ENCODE results near the gene HIF1A.

HIF1A gene

GRCh38 chr14:61701946-61702345 is 6.6 kb downstream of the HIF1A start:
- TF ChIP-seq CTCF (IDR thresholded peaks at IDR 0.05; ENCODE audit: low read depth, low read length, poor library complexity, severe bottlenecking) = no peak
- TF ChIP-seq EZH2phosphoT487 (IDR thresholded peaks at IDR 0.05; ENCODE audit: borderline replicate concordance, low read length) = no peak
- Histone ChIP-seq H3K4me1 (ENCODE audit: control insufficient read depth, low read length) (peaks cover 88% of the 10 kb centered on the region), H4K20me1 (ENCODE audit: control insufficient read depth, insufficient read depth, low read depth, low read length) (peaks cover 42% of the 10 kb centered on the region), H3K36me3 (ENCODE audit: control insufficient read depth, low read length) (peaks cover 78% of the 10 kb centered on the region), H3K9me2 (replicated peaks; ENCODE audit: control insufficient read depth, low read length) (no peaks in the 10 kb centered on the region), H3K79me2 (ENCODE audit: control insufficient read depth, low read length) (peaks cover 100% of the 10 kb centered on the region), H3K4me2 (ENCODE audit: low read length) (peak overlapping the region; percentile 60), H3K27me3 (ENCODE audit: control insufficient read depth, low read length) (no peaks in the 10 kb centered on the region), H3K9me3 (ENCODE audit: control insufficient read depth, insufficient read depth, low read length) (peaks cover 10% of the 10 kb centered on the region; the same call in 1 of the 2 replicates), H3K27ac (ENCODE audit: low read depth, low read length) (no peak overlapping the region), H3F3A (ENCODE audit: control insufficient read depth, insufficient read depth) (peaks cover 21% of the 10 kb centered on the region), H3K4me3 (ENCODE audit: low read length) (no peak overlapping the region)

- peaks cover 64% of the 10 kb centered on the region for H3K36me3 ChIP-seq (ENCODE audit: control insufficient read depth, low read length)
- peaks cover 86% of the 10 kb centered on the region for H3K4me1 ChIP-seq (ENCODE audit: control insufficient read depth, low read length)
- H3F3A ChIP-seq (ENCODE audit: control insufficient read depth, insufficient read depth) = peaks cover 22% of the 10 kb centered on the region
- TF ChIP-seq EZH2phosphoT487 (IDR thresholded peaks at IDR 0.05; ENCODE audit: borderline replicate concordance, low read length) (no peak), CTCF (IDR thresholded peaks at IDR 0.05; ENCODE audit: low read depth, low read length, poor library complexity, severe bottlenecking) (no peak)
- H3K27ac ChIP-seq (ENCODE audit: low read depth, low read length) = no peak overlapping the region
- peaks cover 29% of the 10 kb centered on the region for H4K20me1 ChIP-seq (ENCODE audit: control insufficient read depth, insufficient read depth, low read depth, low read length)
- H3K79me2 ChIP-seq (ENCODE audit: control insufficient read depth, low read length) = peaks cover 96% of the 10 kb centered on the region
- H3K9me2 ChIP-seq (replicated peaks; ENCODE audit: control insufficient read depth, low read length) = no peaks in the 10 kb centered on the region
- peak overlapping the region; percentile 9 for H3K4me2 ChIP-seq (ENCODE audit: low read length)
- no peak overlapping the region for H3K4me3 ChIP-seq (ENCODE audit: low read length)
- peaks cover 12% of the 10 kb centered on the region; the same call in 1 of the 2 replicates for H3K9me3 ChIP-seq (ENCODE audit: control insufficient read depth, insufficient read depth, low read length)
- no peaks in the 10 kb centered on the region for H3K27me3 ChIP-seq (ENCODE audit: control insufficient read depth, low read length)
These were observed 8.2 kb downstream of the HIF1A start for GRCh38 chr14:61703342-61704129.

- Histone ChIP-seq H3K4me2 (ENCODE audit: low read length) (peak overlapping the region; percentile 3; the same call in 1 of the 2 replicates), H3K4me1 (ENCODE audit: control insufficient read depth, low read length) (peaks cover 86% of the 10 kb centered on the region), H3F3A (ENCODE audit: control insufficient read depth, insufficient read depth) (peaks cover 22% of the 10 kb centered on the region), H3K9me2 (replicated peaks; ENCODE audit: control insufficient read depth, low read length) (no peaks in the 10 kb centered on the region), H3K36me3 (ENCODE audit: control insufficient read depth, low read length) (peaks cover 56% of the 10 kb centered on the region), H3K27me3 (ENCODE audit: control insufficient read depth, low read length) (no peaks in the 10 kb centered on the region), H3K79me2 (ENCODE audit: control insufficient read depth, low read length) (peaks cover 96% of the 10 kb centered on the region), H4K20me1 (ENCODE audit: control insufficient read depth, insufficient read depth, low read depth, low read length) (peaks cover 21% of the 10 kb centered on the region), H3K27ac (ENCODE audit: low read depth, low read length) (no peak overlapping the region), H3K9me3 (ENCODE audit: control insufficient read depth, insufficient read depth, low read length) (peaks cover 12% of the 10 kb centered on the region; the same call in 1 of the 2 replicates), H3K4me3 (ENCODE audit: low read length) (no peak overlapping the region)
- no peak for TF ChIP-seq EZH2phosphoT487 (IDR thresholded peaks at IDR 0.05; ENCODE audit: borderline replicate concordance, low read length)
- no peak for TF ChIP-seq CTCF (IDR thresholded peaks at IDR 0.05; ENCODE audit: low read depth, low read length, poor library complexity, severe bottlenecking)
These were observed 9.2 kb downstream of the HIF1A start for GRCh38 chr14:61704554-61704953.
